B cell (primary cell): ENCODE measurements around the gene DDB1. TPM values are rescaled to one million over a fixed set of nuclear protein-coding genes. Genes with fewer than 3 reads are reported as not detected.

Experiments
- ATAC-seq: fragments of 200-7000 bp; cut with Tn5 transposase; one replicate; pipeline ENCODE4 v1.10.0; 2021; ENCODE audit warnings: low read depth, mild to moderate bottlenecking, moderate number of reproducible peaks, moderate library complexity
- CTCF ChIA-PET: fragments of 350-600 bp; sonication (Branson Sonifier 250); formaldehyde crosslinking; loops from one replicate; lab custom pipeline; 2021; ENCODE audit warnings: antibody characterized with exemption, inconsistent platforms; lab: Charles Lee
- POLR2A ChIA-PET: fragments of 350-600 bp; sonication (Branson Sonifier 250); formaldehyde crosslinking; loops from one replicate; lab custom pipeline; 2021; ENCODE audit warnings: antibody characterized with exemption; lab: Charles Lee
- DNase-seq: peaks from one replicate; pipeline ENCODE4 v3.0.0; 2013
- H2AFZ ChIP-seq: 2 replicates; pipeline ENCODE4 v1.6.1; 2012; ENCODE audit warnings: mild to moderate bottlenecking, low read depth, low read length; ENCODE audit not compliant: insufficient read depth, poor library complexity, severe bottlenecking
- H3K27ac ChIP-seq, 2 donors: 1 replicate in 1 of 2; 2 replicates in 1 of 2; pipeline ENCODE4 v1.5.1; 2012 to 2013; ENCODE audit warnings: low read length in 2 of 2, mild to moderate bottlenecking in 2 of 2, moderate library complexity in 1 of 2
- H3K27me3 ChIP-seq, 4 experiments: fragments of 200-600 bp in 1 of 4; sonication (generic) in 1 of 4; replicated peaks in 1 of 4; 1 replicate in 2 of 4; 2 replicates in 2 of 4; pipeline versions ENCODE4 v1.6.1 to v1.7.0; 2013 to 2016; ENCODE audit warnings: low read length in 3 of 4, mild to moderate bottlenecking in 2 of 4, mixed read lengths in 1 of 4, moderate library complexity in 1 of 4; ENCODE audit not compliant: insufficient read depth in 4 of 4, control insufficient read depth in 3 of 4; ENCODE audit errors: control extremely low read depth in 1 of 4
- H3K36me3 ChIP-seq, 2 experiments: replicated peaks in 1 of 2; 1 replicate in 1 of 2; 2 replicates in 1 of 2; pipeline versions ENCODE4 v1.6.1 to v1.7.1; 2013; ENCODE audit warnings: low read length in 1 of 2; ENCODE audit not compliant: insufficient read depth in 2 of 2, control insufficient read depth in 1 of 2; ENCODE audit errors: control extremely low read depth in 1 of 2, extremely low read depth in 1 of 2
- H3K4me1 ChIP-seq, 2 donors: fragments of 200-600 bp in 1 of 2; sonication (generic) in 1 of 2; 1 replicate in 1 of 2; 2 replicates in 1 of 2; pipeline versions ENCODE4 v1.5.1 to v1.6.1; 2013 to 2017; ENCODE audit warnings: low read length in 2 of 2; ENCODE audit not compliant: control insufficient read depth in 2 of 2, insufficient read depth in 2 of 2
- H3K4me2 ChIP-seq: replicated peaks from 2 replicates; pipeline ENCODE3; 2012; ENCODE audit warnings: mild to moderate bottlenecking, low read depth, low read length; ENCODE audit not compliant: poor library complexity, severe bottlenecking
- H3K4me3 ChIP-seq, 5 experiments: fragments of 200-600 bp in 1 of 5; sonication (generic) in 1 of 5; 1 replicate in 3 of 5; 2 replicates in 2 of 5; pipeline versions ENCODE4 v1.5.1 to v1.7.0; 2011 to 2016; ENCODE audit warnings: low read length in 4 of 5, mild to moderate bottlenecking in 4 of 5, low read depth in 2 of 5, control low read depth in 1 of 5, moderate library complexity in 1 of 5; ENCODE audit not compliant: insufficient read depth in 1 of 5; ENCODE audit errors: control extremely low read depth in 1 of 5, extremely low read depth in 1 of 5
- H3K79me2 ChIP-seq: fragments of 200-600 bp; sonication (generic); one replicate; pipeline ENCODE4 v1.6.0; 2016; ENCODE audit warnings: low read length; ENCODE audit not compliant: control insufficient read depth, insufficient read depth
- H3K9ac ChIP-seq: fragments of 200-600 bp; sonication (generic); 2 replicates; pipeline ENCODE4 v1.6.1; 2017; ENCODE audit warnings: mild to moderate bottlenecking, low read length, moderate library complexity
- H3K9me3 ChIP-seq, 3 donors: one replicate each; pipeline versions ENCODE4 v1.6.1 to v1.7.1; 2013; ENCODE audit warnings: low read length in 2 of 3; ENCODE audit not compliant: control insufficient read depth in 2 of 3, insufficient read depth in 1 of 3; ENCODE audit errors: control extremely low read depth in 1 of 3
- H4K20me1 ChIP-seq: 2 replicates; pipeline ENCODE4 v1.6.0; 2012; ENCODE audit warnings: mild to moderate bottlenecking, low read length; ENCODE audit not compliant: insufficient read depth, control insufficient read depth, poor library complexity, severe bottlenecking
- H3K27ac Mint-ChIP-seq: one replicate; pipeline ENCODE4 v1.8.0; 2021; ENCODE audit warnings: mixed read lengths
- H3K27me3 Mint-ChIP-seq: one replicate; pipeline ENCODE4 v1.8.0; 2021; ENCODE audit warnings: mixed read lengths
- H3K4me1 Mint-ChIP-seq: one replicate; pipeline ENCODE4 v1.8.0; 2021; ENCODE audit warnings: mixed read lengths
- H3K4me3 Mint-ChIP-seq: one replicate; pipeline ENCODE4 v1.8.0; 2021; ENCODE audit warnings: mixed read lengths
- H3K9me3 Mint-ChIP-seq: one replicate; pipeline ENCODE4 v1.8.0; 2022; ENCODE audit warnings: mixed read lengths; ENCODE audit not compliant: insufficient read depth
- EZH2 ChIP-seq: IDR thresholded peaks from 2 replicates; pipeline ENCODE4 v1.6.1; 2012; ENCODE audit warnings: borderline replicate concordance, low read depth, mild to moderate bottlenecking, moderate library complexity, low read length; ENCODE audit not compliant: insufficient read depth, poor library complexity, severe bottlenecking
- WGBS: methylation state at CpG from one replicate; pipeline ENCODE4 v1.1.5; 2013; ENCODE audit warnings: missing lambda C conversion rate; ENCODE audit not compliant: insufficient coverage; 5-methylcytosine and 5-hydroxymethylcytosine counted together
- intact Hi-C: fragments of 100-400 bp; cut with micrococcal nuclease; formaldehyde crosslinking; loops from one replicate; pipeline ENCODE4 v1.10.0; 2022
- polyA plus RNA-seq: library from polyadenylated mRNA; depleted of rRNA; stranded (reverse); fragments of >200 nt; gene quantifications from 2 replicates; pipeline ENCODE4 v1.2.3, GENCODE V29; 2012
- total RNA-seq, 2 donors: library from RNA; stranded (reverse); fragments of 120-200 nt in 1 of 2; gene quantifications; 1 replicate in 1 of 2; 2 replicates in 1 of 2; pipeline versions ENCODE4 v1.2.3 to v1.2.4, GENCODE V29; 2013 to 2022
- TF ChIP-seq, protein P1 (sequence below): fragments of 200-600 bp; IDR thresholded peaks from one replicate; pipeline ENCODE4 v1.8.0; 2022; ENCODE audit warnings: antibody characterized with exemption, mild to moderate bottlenecking

The DDB1 gene
- total and polyA plus RNA-seq, 2 donors (not counting 1 experiment from before 2014, with no cell fraction given), result 52.4 to 155 TPM

DNA sequence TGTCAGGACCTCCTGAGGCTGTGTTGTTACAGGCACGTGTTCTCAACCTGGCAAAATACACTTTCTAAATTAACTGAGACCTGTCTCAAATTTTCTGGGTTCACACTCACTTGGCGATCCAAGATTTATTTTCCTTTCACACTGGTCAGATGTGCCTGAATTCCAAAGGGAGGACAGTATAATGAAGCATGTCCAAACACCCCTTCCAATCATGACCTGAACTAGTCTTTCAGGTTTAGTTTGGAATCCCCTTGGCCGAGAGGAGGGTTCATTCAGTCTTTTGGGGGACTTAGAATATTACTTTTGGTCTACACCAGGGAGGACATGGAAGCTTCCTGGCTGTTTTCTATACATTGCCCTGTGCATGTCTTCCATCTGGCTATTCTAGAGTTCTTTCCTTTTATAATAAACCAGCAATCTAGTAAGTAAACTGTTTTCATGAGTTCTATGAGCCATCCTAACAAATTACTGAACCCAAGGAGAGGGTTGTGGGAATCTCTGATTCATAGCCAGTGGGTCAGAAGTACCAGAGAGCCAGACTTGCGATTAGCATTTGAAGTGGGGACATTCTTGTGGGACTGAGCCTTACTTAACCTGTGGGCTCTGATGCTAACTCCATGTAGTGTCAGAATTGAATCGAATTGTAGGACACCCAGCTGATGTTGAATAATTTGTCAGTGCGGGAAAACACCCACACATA, 44.7 kb upstream of the DDB1 start:
- TF ChIP-seq, protein P1, sequence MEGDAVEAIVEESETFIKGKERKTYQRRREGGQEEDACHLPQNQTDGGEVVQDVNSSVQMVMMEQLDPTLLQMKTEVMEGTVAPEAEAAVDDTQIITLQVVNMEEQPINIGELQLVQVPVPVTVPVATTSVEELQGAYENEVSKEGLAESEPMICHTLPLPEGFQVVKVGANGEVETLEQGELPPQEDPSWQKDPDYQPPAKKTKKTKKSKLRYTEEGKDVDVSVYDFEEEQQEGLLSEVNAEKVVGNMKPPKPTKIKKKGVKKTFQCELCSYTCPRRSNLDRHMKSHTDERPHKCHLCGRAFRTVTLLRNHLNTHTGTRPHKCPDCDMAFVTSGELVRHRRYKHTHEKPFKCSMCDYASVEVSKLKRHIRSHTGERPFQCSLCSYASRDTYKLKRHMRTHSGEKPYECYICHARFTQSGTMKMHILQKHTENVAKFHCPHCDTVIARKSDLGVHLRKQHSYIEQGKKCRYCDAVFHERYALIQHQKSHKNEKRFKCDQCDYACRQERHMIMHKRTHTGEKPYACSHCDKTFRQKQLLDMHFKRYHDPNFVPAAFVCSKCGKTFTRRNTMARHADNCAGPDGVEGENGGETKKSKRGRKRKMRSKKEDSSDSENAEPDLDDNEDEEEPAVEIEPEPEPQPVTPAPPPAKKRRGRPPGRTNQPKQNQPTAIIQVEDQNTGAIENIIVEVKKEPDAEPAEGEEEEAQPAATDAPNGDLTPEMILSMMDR, result no peak
- no peak for TF ChIP-seq EZH2
- Histone ChIP-seq H3K4me1 (no peaks in the 10 kb centered on the region), H3K9me3 (peaks cover 0 to 11% (median 4%) of the 10 kb centered on the region in 3 donors), H4K20me1 (no peaks in the 10 kb centered on the region), H3K36me3 (peaks cover 2 to 6% of the 10 kb centered on the region in 2 experiments), H3K4me3 (no peak overlapping the region), H2AFZ (no peak overlapping the region), H3K4me2 (no peak overlapping the region), H3K27ac (no peak overlapping the region), H3K27me3 (no peaks in the 10 kb centered on the region), H3K79me2 (no peaks in the 10 kb centered on the region), H3K9ac (no peak overlapping the region)
- Mint-ChIP-seq H3K4me3 (no peak overlapping the region), H3K9me3 (no peaks in the 10 kb centered on the region), H3K27me3 (no peaks in the 10 kb centered on the region), H3K27ac (no peak overlapping the region), H3K4me1 (no peaks in the 10 kb centered on the region)
- intact Hi-C loops, result no loop called here
- ChIA-PET POLR2A (no interaction called here), CTCF (interaction anchor here (1.9 kb wide), 1 partner anchor 42 kb away, joined by 8 read pairs; no protein-coding TSS in a partner anchor)
- ATAC-seq (no peak), DNase-seq (no peak)
- WGBS, result 100% methylated on average over 2 of the region's 6 CpGs

GRCh38 chr11:61375761-61376108, 42.8 kb upstream of the DDB1 start:
- H3K79me2 ChIP-seq, result no peaks in the 10 kb centered on the region
- ChIA-PET POLR2A (no interaction called here), CTCF (interaction anchor here (0.6 to 2.6 kb wide), 4 partner anchors 9 to 55 kb away, joined by 4 to 19 read pairs (median 7); partner anchors contain the start of gene TMEM216)
- H3K9me3 ChIP-seq, result peaks cover 0 to 11% (median 4%) of the 10 kb centered on the region in 3 donors
- no peak for TF ChIP-seq EZH2
- TF ChIP-seq, protein P1, result no peak
- H2AFZ ChIP-seq, result no peak overlapping the region
- intact Hi-C loops, result no loop called here
- DNase-seq (no peak), ATAC-seq (no peak)
- H3K4me1 ChIP-seq, result no peaks in the 10 kb centered on the region
- no peaks in the 10 kb centered on the region for H3K27me3 ChIP-seq
- WGBS, result 99% methylated on average over 4 of the region's 6 CpGs
- H3K27ac ChIP-seq, result no peak overlapping the region
- no peak overlapping the region for H3K4me3 ChIP-seq
- no peak overlapping the region for H3K4me2 ChIP-seq
- H4K20me1 ChIP-seq, result no peaks in the 10 kb centered on the region
- no peak overlapping the region for H3K9ac ChIP-seq
- no peaks in the 10 kb centered on the region for H3K4me1 Mint-ChIP-seq
- no peak overlapping the region for H3K27ac Mint-ChIP-seq
- H3K36me3 ChIP-seq, result peaks cover 2 to 6% of the 10 kb centered on the region in 2 experiments
- H3K9me3 Mint-ChIP-seq, result no peaks in the 10 kb centered on the region
- H3K27me3 Mint-ChIP-seq, result no peaks in the 10 kb centered on the region
- no peak overlapping the region for H3K4me3 Mint-ChIP-seq
